NOMO-1 treated with DMSO at 0.1 percent for 48 hours (cell line): Measurements from ENCODE around the gene PPP2R5D.

Source experiments
- DNase-seq: peaks from one replicate; lab custom pipeline; 2025; ENCODE audit not compliant: unreplicated experiment; lab: John Stamatoyannopoulos, UW

Gene PPP2R5D

DNA sequence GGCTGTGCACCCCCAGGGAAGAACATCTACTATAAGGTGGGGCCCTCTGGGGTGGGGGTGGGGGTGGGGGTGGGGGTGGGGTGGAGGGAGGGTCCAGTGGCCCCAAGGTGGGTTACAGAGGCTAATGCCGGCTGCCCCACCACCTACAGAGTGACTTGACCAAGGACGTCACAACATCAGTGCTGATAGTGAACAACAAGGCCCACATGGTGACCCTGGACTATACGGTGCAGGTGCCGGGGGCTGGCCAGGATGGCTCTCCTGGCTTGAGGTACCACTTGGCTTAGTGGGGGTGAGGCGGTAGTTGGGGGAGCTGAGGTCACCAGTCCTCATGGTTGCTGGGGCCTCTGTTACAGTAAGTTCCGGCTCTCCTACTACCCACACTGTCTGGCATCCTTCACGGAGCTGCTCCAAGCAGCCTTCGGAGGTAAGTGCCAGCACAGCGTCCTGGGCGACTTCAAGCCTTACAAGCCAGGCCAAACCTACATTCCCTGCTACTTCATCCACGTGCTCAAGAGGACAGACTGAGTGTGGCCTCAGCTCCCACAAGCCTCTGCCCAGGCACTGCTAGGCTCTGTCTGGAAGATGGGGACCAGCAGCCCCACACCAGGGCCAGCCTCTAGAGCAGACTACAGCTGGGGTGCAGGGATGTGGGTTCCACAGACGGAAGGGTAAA lies 21.1 kb upstream of the PPP2R5D start:
- no peak for DNase-seq

DNA sequence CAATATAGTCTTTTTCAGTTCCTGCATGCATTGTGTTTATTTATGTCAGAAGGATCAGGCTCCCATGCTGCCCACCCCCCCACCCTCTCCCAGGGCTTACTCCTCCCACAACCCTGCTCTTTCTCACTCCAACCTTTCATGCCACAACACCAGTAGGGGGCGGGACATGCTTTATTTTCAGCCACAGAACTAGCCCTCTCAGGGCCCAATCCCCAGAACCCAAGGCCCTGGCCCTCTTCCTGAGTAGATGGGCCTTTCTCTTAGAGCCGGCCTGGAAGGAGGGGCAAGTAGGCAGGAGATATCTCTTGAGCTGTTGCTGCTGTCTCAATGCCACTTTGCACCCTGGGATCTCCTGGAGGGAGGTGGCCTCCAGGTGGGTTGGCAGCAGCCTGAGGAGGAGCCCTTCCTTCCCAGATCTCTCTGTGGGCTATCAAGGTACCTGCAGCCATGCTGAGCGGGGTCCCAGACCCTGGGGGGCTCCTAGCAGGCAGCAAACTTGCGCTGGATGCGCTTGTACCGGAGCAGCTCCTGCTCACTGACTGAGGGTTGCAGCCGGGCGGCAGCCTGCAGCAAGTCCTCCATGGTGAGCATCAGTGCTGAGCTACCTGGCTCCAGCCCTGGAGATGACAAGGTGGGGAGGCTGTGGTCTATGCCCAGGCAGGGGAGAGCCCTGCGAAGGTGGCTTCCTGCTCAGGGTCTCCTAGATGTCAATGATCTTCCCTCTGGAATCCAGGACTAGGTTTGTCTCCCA lies 20.3 kb upstream of the PPP2R5D start:
- DNase-seq = peak; percentile 31

- no peak for DNase-seq
Measured at GRCh38 chr6:42966571-42966970, 17.8 kb upstream of the PPP2R5D start.

GRCh38 chr6:42967228-42967627 lies 17.1 kb upstream of the PPP2R5D start:
- no peak for DNase-seq

GRCh38 chr6:42968126-42968701 lies 16.2 kb upstream of the PPP2R5D start:
- no peak for DNase-seq

GRCh38 chr6:42968783-42969182 lies 15.6 kb upstream of the PPP2R5D start:
- DNase-seq = no peak

DNA sequence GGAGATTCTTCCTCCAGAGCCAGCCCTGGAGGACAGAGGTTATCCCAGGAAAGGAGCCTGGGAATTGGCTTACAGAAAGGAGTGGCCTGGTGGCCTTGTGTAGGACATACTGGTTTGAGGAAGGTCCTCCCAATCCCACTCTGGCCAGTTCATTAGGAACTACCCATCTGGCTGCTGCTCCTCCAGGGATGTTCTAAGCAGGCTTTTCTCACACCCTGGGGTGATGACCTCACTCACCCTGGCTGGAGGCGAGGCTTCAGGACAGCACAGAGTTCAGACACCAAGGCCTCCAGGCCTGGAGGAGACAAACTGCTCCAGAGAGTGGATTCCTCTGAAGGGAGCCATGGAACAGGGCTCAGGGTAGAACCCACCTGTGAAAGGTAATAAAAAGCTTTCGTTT lies 14.9 kb upstream of the PPP2R5D start:
- DNase-seq = no peak

GRCh38 chr6:42969934-42970333 lies 14.4 kb upstream of the PPP2R5D start:
- DNase-seq = no peak

DNA sequence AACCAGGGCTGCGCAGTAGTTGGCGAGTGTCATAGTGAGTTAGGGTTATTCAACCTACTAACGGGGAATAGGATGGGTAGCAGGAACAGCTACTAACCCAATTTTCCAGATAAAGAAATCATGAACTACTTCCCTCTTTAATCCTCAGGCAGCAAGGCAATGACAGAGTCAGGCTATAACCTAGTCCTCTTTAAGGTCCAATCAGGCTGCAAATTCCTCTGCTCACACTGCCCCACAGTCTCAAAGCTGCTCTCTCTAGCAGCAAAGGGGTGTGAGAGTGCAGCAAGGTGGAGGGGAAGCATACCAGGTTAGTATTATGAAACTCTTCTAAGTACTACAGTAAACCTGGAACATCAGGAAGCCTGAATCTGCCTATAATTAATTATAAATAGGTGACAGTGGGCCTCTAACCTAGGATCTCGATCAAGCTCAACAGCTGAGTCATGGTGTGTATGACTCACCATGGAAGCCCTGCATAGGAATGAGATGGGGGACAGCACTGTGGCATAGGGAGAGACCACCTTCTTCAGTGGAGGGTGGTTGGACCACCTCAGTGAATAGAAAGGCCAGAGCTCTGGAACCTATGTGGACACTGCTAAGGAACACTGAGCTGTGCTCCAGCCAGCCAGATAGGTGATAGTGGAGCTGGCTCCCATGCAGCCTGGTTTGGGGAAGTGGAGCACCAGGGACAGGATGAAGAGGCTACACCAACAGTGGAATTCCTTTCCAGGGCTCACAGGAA lies 13.3 kb upstream of the PPP2R5D start:
- DNase-seq = no peak

DNA sequence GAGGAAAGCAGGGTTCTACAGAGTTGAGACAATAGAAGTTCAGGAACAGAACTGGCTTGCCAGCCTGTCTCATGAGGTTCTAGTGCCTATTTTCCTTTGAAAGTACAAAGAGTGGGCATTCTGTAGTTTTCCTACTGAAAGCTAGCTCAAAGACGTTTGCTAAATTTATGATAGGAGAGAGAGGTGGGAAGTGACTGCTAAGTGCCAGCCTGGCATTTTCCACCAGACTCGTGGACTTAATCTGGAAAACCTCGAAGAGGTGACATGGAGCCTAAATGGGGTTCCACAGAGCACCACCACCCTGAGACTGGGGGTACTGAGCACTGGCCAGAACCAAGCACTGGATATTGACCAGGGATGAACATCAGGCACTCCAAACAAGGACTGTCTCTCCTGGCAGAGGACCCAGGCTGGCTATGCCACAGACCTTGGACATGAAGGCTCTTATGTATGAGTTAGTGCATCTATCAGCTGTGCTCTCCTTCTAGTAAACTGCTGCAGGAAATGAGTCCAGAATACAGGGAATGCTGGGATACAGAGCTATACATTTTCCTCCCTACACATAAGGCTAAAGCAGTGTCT lies 12.5 kb upstream of the PPP2R5D start:
- DNase-seq = no peak

DNA sequence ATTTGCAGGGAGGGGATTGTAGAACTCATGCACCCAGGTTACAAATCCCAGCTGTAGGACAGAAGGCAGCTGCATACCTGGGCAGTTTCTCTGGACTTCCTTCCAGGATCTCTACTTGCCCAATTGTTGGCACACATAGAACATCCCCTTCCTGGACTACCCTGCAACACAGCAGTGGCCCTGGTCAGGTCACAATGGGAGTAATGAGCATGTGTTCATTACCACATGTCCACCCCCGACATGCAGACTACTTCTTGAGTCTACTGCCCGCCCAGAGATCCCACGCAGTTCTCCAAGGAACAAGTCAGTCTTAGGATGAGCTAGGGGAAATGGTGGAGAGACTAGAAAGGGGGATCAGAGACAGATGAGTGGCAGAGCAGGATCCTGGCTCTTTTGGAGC lies 10.4 kb upstream of the PPP2R5D start:
- DNase-seq = no peak

- DNase-seq = no peak
Measured at GRCh38 chr6:42974919-42975505, 9.4 kb upstream of the PPP2R5D start.

- DNase-seq = no peak
Measured at GRCh38 chr6:42978487-42978838, 5.9 kb upstream of the PPP2R5D start.

- peak; percentile 92 for DNase-seq
Measured at GRCh38 chr6:42978839-42979522, 5.4 kb upstream of the PPP2R5D start, which contains the start of gene PEX6. TSS of gene PEX6 (minus strand) at chr6:42979181. CDS start at chr6:42979150, 31 bp downstream.

- DNase-seq = peak; percentile 31
Measured at GRCh38 chr6:42979523-42980177, 4.7 kb upstream of the PPP2R5D start.

DNA sequence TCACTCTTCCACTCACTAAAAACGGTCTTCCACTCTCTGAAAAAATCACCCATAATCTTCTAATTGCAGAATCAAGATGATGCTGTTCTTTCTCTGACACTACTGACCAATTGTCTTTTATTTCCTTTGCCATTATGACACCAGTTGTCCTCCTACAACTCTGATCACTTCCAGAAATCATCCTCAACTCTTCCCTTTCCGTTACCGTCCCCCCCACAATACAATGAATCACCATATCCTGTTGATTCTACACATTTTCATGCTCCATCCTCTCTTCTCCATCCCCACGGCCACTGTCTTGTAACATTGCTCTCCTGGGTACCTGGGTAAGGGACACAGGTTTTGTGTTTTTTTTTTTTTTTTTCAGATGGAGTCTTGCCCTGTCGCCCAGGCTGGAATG lies 2.5 kb upstream of the PPP2R5D start:
- DNase-seq = no peak

GRCh38 chr6:42984924-42985475 lies 630 bp downstream of the PPP2R5D start:
- DNase-seq = no peak

- no peak for DNase-seq
Measured at GRCh38 chr6:42987533-42988451, 3.4 kb downstream of the PPP2R5D start.
